ENCODE measurements around the gene NTPCR.
"Not testable (repeated sequence)": the region's sequence is repeated elsewhere in the genome, so short reads cannot be mapped to it uniquely, and the experiment has no call there.

The NTPCR gene, protein sequence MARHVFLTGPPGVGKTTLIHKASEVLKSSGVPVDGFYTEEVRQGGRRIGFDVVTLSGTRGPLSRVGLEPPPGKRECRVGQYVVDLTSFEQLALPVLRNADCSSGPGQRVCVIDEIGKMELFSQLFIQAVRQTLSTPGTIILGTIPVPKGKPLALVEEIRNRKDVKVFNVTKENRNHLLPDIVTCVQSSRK

DNA sequence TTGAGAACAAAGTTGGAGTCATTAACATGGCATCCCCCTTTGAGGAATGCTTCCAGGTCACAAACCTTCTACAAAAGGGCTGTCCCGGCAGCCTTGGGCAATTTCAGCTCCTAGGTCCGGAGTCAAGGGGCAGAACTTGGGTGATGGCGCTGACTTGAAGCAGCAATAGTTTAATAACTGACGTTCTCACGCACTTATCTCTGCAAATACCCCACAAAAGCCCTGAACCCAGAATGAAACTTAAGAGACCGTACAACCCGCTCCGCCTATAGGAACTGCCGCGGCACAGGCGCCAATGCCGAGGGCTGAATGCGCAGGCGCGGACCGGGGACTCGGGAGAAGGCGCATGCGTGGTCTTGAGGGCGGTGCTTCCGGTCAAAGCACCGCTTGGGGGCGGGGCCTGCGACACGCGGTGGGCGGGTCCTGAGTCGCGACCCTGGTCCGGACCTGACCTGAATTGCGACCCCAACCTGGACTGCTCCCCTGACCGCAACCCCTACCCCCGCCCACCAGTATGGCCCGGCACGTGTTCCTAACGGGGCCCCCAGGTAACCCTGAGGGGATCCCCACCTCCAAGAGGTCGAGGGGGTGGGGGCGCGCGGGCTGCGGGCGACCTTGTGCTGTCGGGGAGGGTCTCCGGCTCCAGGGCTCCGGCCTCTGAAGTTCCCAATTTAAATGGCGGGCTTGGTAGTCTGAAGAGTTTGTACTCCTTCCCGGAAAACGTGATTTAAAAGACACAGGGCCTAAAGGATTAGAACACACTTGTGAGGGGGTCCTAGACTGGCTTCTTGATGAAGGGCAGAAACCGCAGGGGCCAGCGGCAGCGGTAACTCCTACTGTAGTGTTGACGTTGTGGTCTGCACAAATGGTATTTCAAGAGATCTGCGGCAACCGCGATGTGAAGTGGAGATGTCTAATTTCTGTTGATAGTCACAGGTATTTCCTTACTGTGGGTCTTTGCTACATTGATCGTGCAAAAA is at the start of gene NTPCR:
NTPCR (plus strand) TSS at position 415 of the 980 bp plus-strand sequence; CDS start at position 515, 100 bp downstream.
- peak; percentile 95 for DNase-seq

DNA sequence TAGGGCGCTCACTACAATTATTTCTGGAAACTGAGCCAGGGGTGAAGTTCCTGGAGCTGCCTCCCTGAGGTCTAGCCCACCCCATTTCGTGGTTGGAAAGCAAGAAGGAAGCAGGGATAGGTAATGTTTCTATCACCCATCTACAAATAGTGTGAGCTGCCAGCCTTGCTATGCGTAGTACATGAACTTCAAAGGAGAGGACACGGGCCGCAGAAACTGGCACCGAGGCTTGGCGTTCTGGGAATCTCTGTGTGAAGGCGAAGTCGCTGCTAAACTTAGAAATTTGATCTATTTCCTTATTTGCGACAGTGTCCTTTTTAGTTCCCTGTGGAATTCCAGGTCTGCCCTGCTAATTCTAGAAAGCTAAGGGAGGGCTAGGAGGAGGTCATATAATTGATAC is 49.6 kb upstream of the NTPCR start:
- no peak for DNase-seq

GRCh38 chr1:232901255-232901654 is 49.2 kb upstream of the NTPCR start:
- DNase-seq = no peak

DNA sequence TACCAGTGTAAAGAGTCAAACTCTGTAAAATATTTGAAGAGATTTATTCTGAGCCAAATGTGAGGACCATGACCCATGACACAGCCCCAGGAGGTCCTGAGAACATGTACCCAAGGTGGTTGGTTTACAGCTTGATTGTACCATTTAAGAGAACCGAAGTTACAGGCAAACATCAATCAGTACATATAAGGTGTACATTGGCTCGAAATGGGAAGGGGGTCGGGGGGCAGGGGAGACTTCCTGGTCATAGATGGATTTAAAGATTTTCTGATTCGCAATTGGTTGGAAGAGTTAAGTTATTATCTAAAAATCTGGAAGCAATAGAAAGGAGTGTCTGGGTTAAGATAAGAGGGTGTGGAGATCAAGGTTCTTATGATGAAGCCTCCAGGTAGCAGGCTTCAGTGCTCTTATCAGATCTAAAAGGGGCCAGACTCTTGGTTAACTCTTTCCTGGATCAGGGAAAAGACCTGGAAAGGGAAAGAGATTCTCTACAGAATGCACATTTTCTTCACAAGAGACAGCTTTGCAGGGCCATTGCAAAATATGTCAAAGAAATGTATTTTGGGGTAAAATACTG is 47.5 kb upstream of the NTPCR start:
- DNase-seq = no peak

DNA sequence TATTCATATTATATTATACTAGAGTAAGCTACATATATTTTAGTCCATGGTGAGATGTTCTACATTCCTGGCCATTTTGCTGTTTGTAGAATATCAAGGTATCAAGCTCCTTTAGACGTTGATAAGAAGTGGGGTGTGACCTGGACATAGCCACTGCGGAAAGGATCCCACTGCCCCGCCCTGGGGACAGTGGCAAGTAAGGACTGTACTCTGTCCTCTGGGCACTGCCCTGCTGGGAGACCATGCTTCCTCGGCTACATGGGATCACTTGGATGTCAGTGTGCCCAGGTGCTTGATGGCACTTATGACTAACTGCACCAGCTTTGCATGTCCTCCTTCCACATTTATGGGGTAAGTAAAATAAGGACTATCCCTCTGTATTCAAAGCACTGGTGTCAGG is 46.3 kb upstream of the NTPCR start:
- no peak for DNase-seq

- DNase-seq = no peak
These were observed 45.8 kb upstream of the NTPCR start for GRCh38 chr1:232904566-232904965.

- no peak for DNase-seq
These were observed 44.9 kb upstream of the NTPCR start for GRCh38 chr1:232905331-232906034.

DNA sequence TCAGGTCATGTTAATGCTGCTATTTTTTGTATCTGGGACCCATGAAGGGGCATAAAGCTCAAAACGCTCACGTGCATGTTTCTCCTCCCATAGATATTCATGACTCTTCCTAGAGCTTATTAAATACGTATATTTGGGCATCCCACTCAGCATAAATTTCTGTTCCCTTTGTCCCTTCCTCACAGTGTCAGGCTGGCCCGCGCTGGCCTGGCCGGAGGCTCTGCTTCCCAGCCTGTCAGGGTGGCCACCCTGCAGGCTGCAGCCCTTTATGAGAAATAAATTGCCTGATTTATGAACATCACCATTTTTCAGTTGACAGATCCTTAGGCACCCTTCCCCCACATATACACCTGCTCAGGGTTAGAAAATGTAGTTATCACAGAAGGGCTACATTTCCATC is 44.0 kb upstream of the NTPCR start:
- DNase-seq = no peak

DNA sequence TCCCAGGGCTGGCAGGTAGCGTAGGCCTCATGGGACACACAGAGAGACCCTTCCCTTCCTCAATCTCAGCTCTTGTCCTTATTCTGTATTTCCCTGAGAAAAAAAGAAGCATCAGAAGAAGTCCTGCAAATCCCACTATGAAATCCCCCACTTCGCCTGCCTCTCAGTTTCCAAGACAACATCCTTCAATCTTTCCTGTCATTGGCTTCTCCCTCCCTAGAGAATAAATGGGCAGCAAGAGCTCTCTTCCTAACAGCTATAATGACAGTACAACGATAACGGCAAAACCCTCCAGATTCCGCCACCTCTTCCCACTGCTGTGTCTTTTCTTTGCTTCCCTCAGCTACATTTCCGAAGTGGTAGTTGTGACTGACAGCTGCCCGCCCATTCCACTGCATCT is 41.6 kb upstream of the NTPCR start:
- DNase-seq = no peak

DNA sequence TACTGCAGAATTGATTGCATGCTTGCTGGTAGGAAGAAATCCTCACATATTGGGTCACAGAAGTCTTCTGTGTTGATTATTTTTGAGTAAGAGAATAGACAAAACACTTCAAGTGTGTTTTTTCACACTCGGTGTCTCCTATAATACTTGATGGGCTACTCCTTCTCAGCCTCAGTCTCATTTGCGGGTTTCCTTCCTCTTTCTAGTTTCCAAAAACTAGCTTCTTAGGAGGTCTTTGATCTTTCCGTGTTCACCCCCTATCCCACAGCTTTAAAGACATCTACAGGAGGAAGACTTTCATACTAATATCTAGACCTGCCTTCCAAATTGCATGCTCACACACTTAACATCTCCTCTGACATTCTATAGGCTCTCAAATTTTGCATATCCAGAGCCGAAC is 40.7 kb upstream of the NTPCR start:
- no peak for DNase-seq

GRCh38 chr1:232911027-232911599 is 39.3 kb upstream of the NTPCR start:
- DNase-seq = no peak

DNA sequence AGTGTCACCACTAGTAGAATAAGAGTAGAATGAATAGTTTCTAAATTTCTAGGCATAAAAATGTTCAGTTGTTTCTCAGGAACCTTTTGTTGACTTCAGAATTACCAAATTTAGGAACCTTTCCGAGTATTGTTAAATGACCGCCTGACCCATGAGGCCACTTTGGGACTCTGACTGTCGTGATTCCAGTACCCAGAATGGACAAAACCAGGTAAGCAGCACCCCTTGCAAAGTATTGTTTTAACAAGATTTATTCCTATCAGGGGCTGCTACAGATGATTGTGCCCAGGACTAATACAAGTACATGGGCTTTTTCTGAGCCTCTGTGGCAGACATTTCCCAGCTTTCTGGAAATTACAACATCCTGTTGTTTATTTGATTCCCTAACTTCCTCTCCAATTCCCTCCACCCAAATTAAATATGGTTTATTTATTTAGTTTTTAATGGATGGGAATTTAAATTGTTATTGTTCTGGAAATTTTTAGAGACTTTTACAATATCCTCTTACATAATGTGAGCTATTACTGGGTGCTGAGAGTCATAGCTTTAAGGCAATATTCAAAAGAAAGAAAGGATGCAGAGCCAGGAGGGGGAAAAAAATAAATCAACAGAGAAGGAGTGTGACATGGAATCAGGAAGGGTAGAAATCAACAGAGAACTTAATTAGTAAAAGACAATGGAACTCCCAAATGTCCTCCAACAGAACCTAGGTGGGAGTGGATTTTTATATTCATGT is 37.4 kb upstream of the NTPCR start:
- DNase-seq = no peak

- DNase-seq = not testable (repeated sequence)
These were observed 36.1 kb upstream of the NTPCR start for GRCh38 chr1:232914271-232914670.

- no peak for DNase-seq
These were observed 35.2 kb upstream of the NTPCR start for GRCh38 chr1:232915212-232915611.

DNA sequence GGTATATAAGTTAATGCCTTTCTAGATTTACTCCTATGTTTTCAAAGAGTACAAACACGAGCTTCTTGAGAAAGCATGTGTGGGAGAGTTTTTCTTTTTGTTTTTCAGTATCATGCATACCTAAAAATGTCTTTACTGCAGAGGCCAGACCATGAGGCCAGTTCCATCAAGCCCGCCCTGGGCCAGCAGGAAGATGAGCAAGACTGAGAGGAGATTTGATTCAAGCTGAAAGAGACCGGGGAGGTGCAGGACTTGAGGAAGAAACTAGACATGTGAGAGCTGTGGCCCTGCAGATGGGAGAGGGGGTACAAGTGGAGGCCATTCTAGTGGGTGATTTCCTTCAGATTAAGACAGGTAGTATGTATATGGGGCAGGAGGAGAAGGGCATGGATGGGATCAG is 33.4 kb upstream of the NTPCR start:
- no peak for DNase-seq

DNA sequence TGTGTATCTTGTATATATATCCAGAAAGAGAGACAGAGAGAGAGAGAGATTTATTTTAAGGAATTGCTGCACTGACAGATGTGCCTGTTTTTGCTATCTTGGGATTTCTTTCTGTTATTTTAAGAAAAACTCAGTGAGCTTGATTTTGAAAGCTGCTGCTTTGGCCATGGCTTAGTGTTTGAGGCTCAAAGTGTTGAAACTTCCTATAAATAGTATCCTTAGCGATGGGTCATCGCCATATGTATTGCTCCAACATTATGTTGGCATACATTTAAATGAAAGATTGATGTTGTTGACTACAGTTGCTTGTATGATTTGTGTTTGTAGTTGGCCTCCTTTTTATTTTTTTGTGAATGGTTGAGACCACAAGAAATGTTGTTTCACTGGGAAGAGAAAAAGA is 29.0 kb upstream of the NTPCR start:
- no peak for DNase-seq

- DNase-seq = no peak
These were observed 27.9 kb upstream of the NTPCR start for GRCh38 chr1:232922485-232922884.

- no peak for DNase-seq
These were observed 26.5 kb upstream of the NTPCR start for GRCh38 chr1:232923739-232924386.

GRCh38 chr1:232924874-232925273 is 25.5 kb upstream of the NTPCR start:
- no peak for DNase-seq

DNA sequence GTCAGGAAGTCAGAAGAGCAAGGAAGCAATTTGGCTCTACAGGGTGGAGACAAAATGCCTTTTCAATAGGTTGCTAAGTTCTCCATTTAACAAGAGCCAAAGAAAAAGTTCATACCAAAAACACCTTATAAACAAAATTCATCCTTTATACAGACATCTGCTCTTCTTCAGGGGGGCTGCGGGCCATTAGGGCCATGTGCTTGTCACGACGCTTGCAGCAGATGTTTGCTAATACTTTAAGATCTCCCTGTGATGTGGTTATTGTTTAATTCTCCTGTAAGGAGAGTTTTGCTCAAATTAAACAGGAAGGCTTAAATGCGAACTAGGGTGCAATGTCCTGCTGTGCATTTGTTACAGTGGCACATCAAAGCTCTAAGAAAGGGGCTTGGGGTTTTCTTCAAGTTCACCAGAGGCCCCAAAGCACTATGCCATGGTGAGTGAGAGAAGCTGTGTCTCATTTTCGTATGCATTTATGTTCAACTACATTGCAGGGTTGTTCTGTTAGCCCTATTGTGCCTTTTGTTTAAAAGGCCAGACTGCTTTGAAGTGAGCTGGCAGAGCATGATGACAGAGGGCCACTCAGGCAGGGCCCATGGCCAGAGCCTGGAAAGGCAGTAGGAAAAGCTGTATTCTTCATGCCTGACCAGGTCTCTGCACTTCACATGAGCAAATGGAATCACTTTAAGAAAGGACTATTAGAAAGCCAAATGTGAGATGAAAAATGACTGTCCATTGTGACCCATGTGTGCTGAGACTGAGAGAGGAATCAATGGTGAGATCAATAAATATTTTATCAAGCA is 24.8 kb upstream of the NTPCR start:
- no peak for DNase-seq

DNA sequence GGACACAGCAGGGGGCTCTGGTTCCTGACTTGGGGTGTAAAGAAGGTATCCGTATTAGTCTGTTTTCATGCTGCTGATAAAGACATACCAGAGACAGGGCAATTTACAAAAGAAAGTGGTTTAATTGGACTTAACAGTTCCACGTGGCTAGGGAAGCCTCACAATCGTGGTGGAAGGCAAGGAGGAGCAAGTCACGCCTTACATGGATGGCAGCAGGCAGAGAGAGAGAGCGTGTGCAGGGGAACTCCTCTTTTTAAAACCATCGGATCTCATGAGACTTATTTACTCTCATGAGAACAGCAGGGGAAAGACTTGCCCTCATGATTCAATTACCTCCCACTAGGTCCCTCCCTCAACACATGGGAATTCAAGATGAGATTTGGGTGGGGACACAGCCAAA is 23.2 kb upstream of the NTPCR start:
- DNase-seq = not testable (repeated sequence)
